Measurements from ENCODE around the gene PSMB3. TPM values are rescaled to one million over a fixed set of nuclear protein-coding genes. Genes with fewer than 3 reads are reported as not detected.

Gene PSMB3
- total RNA-seq, 1 donor from 2014 or later, result 175 TPM

DNA sequence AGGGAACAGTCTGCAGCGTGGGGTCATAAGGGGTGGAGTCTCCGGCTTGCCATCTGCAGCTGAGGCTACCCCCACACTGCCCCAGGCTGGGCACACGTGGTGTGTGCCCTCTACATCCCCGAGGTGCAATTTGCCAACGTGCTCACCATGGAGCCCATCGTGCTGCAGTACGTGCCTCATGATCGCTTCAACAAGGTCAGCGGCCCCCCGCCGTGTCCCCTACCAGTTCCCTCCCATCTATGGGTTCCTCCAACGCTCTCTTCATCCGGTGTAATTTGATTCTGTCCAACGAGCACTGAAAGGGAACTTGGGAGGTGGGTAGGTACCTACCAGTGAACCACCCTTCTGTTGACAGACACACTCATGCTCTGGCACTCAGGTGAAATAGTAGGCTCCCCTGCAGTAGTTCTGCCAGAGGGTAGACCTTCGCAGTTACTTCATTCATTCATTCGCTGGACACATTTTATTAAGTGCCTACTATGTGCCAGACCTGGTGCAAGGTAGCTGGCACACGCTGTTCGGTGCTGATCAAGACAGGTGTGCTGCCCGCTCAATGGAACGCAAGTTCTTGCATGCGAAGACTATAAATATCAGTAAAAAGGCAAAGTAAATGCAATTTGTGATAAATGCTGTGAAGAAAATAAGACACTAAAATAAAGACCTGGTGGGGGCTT is 44.7 kb upstream of the PSMB3 start:
- peaks cover 18% of the 10 kb centered on the region for H3K27me3 Mint-ChIP-seq (ENCODE audit: unreplicated experiment)
- DNase-seq (ENCODE audit: low spot score), result no peak
- no peak overlapping the region for H3K27ac Mint-ChIP-seq (ENCODE audit: unreplicated experiment)
- TF ChIP-seq, protein P1, sequence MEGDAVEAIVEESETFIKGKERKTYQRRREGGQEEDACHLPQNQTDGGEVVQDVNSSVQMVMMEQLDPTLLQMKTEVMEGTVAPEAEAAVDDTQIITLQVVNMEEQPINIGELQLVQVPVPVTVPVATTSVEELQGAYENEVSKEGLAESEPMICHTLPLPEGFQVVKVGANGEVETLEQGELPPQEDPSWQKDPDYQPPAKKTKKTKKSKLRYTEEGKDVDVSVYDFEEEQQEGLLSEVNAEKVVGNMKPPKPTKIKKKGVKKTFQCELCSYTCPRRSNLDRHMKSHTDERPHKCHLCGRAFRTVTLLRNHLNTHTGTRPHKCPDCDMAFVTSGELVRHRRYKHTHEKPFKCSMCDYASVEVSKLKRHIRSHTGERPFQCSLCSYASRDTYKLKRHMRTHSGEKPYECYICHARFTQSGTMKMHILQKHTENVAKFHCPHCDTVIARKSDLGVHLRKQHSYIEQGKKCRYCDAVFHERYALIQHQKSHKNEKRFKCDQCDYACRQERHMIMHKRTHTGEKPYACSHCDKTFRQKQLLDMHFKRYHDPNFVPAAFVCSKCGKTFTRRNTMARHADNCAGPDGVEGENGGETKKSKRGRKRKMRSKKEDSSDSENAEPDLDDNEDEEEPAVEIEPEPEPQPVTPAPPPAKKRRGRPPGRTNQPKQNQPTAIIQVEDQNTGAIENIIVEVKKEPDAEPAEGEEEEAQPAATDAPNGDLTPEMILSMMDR (IDR thresholded peaks at IDR 0.05; ENCODE audit: unreplicated experiment), result no peak
- peaks cover 36% of the 10 kb centered on the region for H3K4me1 Mint-ChIP-seq (ENCODE audit: unreplicated experiment)
- no peaks in the 10 kb centered on the region for H3K9me3 Mint-ChIP-seq (ENCODE audit: unreplicated experiment)
- peaks cover 23% of the 10 kb centered on the region for H3K36me3 Mint-ChIP-seq (ENCODE audit: low read depth, unreplicated experiment)
- peak overlapping the region; percentile 75 for H3K4me3 Mint-ChIP-seq (ENCODE audit: unreplicated experiment)

DNA sequence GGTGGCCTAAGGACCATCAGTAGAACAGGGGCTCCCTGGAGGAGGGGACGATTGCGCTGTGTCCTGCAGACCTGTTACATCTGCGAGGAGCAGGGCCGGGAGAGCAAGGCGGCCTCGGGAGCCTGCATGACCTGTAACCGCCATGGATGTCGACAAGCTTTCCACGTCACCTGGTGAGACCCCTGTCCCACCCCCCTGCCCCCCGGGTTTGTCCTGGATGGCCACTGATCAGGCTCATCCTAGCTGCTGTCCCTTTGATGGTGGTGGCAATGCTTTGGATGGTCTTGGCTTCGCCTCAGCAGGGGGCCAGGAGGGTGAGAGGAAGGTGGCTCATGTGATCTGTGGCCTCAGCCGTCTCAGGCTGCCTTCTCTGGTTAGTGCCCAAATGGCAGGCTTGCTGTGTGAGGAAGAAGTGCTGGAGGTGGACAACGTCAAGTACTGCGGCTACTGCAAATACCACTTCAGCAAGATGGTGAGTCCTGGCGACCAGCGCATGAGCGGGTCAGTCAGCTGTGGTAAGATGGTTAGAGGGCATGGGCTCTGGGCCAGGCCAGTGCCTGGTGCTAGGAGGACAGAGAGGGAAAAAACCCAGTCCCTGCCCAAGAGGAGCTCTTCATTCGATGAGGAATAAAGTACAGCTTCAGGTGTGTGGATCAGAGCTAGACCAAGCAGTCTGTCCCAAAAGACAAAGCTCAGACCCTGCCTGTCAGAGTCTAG is 43.3 kb upstream of the PSMB3 start:
- Mint-ChIP-seq H3K9me3 (ENCODE audit: unreplicated experiment) (no peaks in the 10 kb centered on the region), H3K36me3 (ENCODE audit: low read depth, unreplicated experiment) (peaks cover 23% of the 10 kb centered on the region), H3K27ac (ENCODE audit: unreplicated experiment) (no peak overlapping the region), H3K4me3 (ENCODE audit: unreplicated experiment) (no peak overlapping the region), H3K27me3 (ENCODE audit: unreplicated experiment) (peaks cover 15% of the 10 kb centered on the region), H3K4me1 (ENCODE audit: unreplicated experiment) (peaks cover 25% of the 10 kb centered on the region)
- DNase-seq (ENCODE audit: low spot score), result no peak
- TF ChIP-seq, protein P1 (IDR thresholded peaks at IDR 0.05; ENCODE audit: unreplicated experiment), result no peak

DNA sequence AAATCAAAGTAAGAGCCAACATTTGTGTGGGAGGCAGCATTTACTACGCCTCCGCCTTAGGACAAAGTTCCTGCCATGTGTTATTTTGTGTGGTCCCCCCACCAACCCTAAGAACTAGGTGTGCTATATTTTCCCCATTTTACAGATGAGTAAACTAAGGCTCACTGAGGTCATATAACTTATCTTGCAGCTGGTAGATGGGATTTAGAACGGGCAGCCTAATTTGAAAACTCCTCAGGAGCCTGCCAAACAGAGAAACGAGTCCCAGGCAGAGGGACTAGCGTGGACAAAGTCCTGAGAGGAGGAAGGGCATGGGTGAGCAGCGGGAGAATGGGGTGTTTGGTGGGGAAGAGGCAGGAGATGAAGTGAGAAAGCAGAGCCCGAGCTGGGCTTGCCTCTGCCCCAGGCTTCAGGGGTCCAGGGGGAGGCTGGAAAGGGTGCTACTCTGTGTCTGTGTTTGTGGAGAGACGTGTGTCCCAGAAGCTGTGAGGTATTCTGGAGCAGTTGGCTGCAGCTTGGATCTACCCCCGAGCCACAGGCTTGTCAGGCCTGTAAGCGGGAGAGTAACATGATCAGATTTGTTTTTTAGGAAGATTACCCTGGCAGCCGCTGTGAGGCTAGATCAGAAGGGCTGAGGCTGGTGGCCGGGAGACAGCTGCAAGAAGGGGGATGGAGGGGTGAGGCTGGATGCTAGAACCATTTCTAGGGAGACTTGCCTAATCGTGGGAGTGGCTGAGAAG is 42.5 kb upstream of the PSMB3 start:
- Mint-ChIP-seq H3K4me3 (ENCODE audit: unreplicated experiment) (peak overlapping the region; percentile 8), H3K9me3 (ENCODE audit: unreplicated experiment) (no peaks in the 10 kb centered on the region), H3K4me1 (ENCODE audit: unreplicated experiment) (peaks cover 24% of the 10 kb centered on the region), H3K27ac (ENCODE audit: unreplicated experiment) (no peak overlapping the region), H3K36me3 (ENCODE audit: low read depth, unreplicated experiment) (peaks cover 23% of the 10 kb centered on the region), H3K27me3 (ENCODE audit: unreplicated experiment) (peaks cover 16% of the 10 kb centered on the region)
- TF ChIP-seq, protein P1 (IDR thresholded peaks at IDR 0.05; ENCODE audit: unreplicated experiment), result no peak
- no peak for DNase-seq (ENCODE audit: low spot score)

DNA sequence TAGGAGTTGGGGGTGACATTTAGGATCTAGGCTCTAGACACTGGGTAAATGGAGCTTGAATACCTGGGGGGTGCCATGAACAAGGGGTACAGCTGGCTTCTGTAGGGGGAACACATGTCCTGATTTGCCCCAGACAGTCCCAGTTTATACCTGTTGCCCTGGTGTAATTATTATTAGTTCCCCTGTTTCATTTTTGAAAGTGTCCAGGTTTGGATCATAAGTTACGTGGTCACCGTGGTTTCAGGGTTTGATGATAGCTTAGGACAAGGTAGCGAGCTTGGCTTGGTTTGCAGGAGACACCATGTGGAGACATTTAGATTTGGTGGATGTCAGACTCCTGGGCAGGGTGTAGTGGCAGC is 42.0 kb upstream of the PSMB3 start:
- Mint-ChIP-seq H3K4me3 (ENCODE audit: unreplicated experiment) (peak overlapping the region; percentile 59), H3K9me3 (ENCODE audit: unreplicated experiment) (no peaks in the 10 kb centered on the region), H3K27me3 (ENCODE audit: unreplicated experiment) (peaks cover 18% of the 10 kb centered on the region), H3K27ac (ENCODE audit: unreplicated experiment) (no peak overlapping the region), H3K36me3 (ENCODE audit: low read depth, unreplicated experiment) (peaks cover 23% of the 10 kb centered on the region), H3K4me1 (ENCODE audit: unreplicated experiment) (peaks cover 27% of the 10 kb centered on the region)
- DNase-seq (ENCODE audit: low spot score), result no peak
- TF ChIP-seq, protein P1 (IDR thresholded peaks at IDR 0.05; ENCODE audit: unreplicated experiment), result no peak
